Heart right ventricle (tissue), 16 donors: ENCODE data around the gene TMEM86A. TPM values are rescaled to one million over a fixed set of nuclear protein-coding genes. Genes with fewer than 3 reads are reported as not detected.

Experiments
- ATAC-seq, 8 donors: fragments of 200-7000 bp; cut with Tn5 transposase; one replicate each; pipeline ENCODE4 v1.9.1; 2020; ENCODE audit warnings: mild to moderate bottlenecking in 8 of 8, moderate library complexity in 8 of 8, moderate number of reproducible peaks in 1 of 8
- DNase-seq, 2 donors: peaks; one replicate each; pipeline ENCODE4 v3.0.0-alpha.2; 2020
- H3K27ac ChIP-seq, 10 donors: fragments of 200-600 bp; sonication (generic) in 2 of 10; one replicate each; pipeline versions ENCODE4 v1.5.0 to v1.8.0; 2020 to 2022; ENCODE audit warnings: mild to moderate bottlenecking in 3 of 10
- H3K27me3 ChIP-seq, 7 donors: fragments of 200-600 bp; one replicate each; pipeline ENCODE4 v1.8.0; 2021 to 2022; ENCODE audit warnings: mild to moderate bottlenecking in 2 of 7
- H3K36me3 ChIP-seq, 9 donors: fragments of 200-600 bp; sonication (generic) in 1 of 9; one replicate each; pipeline versions ENCODE4 v1.5.0 to v1.8.0; 2020 to 2022; ENCODE audit warnings: mild to moderate bottlenecking in 2 of 9
- H3K4me1 ChIP-seq, 9 donors: fragments of 200-600 bp; sonication (generic) in 1 of 9; one replicate each; pipeline versions ENCODE4 v1.5.0 to v1.8.0; 2020 to 2022; ENCODE audit warnings: mild to moderate bottlenecking in 4 of 9
- H3K4me3 ChIP-seq, 10 donors: fragments of 200-600 bp; sonication (generic) in 2 of 10; one replicate each; pipeline versions ENCODE4 v1.5.0 to v1.8.0; 2020 to 2022; ENCODE audit warnings: mild to moderate bottlenecking in 7 of 10, moderate library complexity in 2 of 10
- H3K9me3 ChIP-seq, 11 donors: fragments of 200-600 bp in 10 of 11; sonication (generic) in 2 of 11; one replicate each; pipeline versions ENCODE4 v1.5.0 to v1.8.0; 2013 to 2022; ENCODE audit warnings: mild to moderate bottlenecking in 2 of 11, control low read depth in 1 of 11, moderate library complexity in 1 of 11
- WGBS, 2 donors: extraction: QIAGEN DNeasy Blood & Tissue Kit; methylation state at CpG; one replicate each; pipeline ENCODE4 v1.1.7; 2013; ENCODE audit warnings: inconsistent platforms in 1 of 2; 5-methylcytosine and 5-hydroxymethylcytosine counted together
- intact Hi-C, 10 donors: fragments of 100-400 bp; cut with DNase I; formaldehyde crosslinking; loops; one replicate each; pipeline versions ENCODE4 v1.11.1 to v1.14.2; 2022
- polyA plus RNA-seq, 2 donors: library from polyadenylated mRNA; stranded (reverse); fragments of 200-250 nt; gene quantifications; one replicate each; pipeline ENCODE4 v1.2.3, GENCODE V29; 2013
- total RNA-seq, 10 donors: library from RNA; stranded (reverse); fragmentation: NEBNext Ultra II Directional in 3 of 10; extraction: Animal tissue kit (Norgen Biotek cat#: 25700) in 3 of 10; gene quantifications; one replicate each; pipeline versions ENCODE4 v1.2.1 to v1.2.4, GENCODE V29; 2021 to 2023
- TF ChIP-seq, protein P1 (sequence below), 9 donors: fragments of 200-600 bp; sonication (generic) in 2 of 9; IDR thresholded peaks; one replicate each; pipeline versions ENCODE4 v1.5.0 to v1.8.0; 2021 to 2022; ENCODE audit warnings: antibody characterized with exemption in 9 of 9, mild to moderate bottlenecking in 5 of 9, moderate library complexity in 1 of 9
- donor health status: Arrhythmogenic right ventricular cardiomyopathy.
- donor health status: ischemic (EF 13 %, LVEDD 7.1; RV severe dilation, severe dysfunction).
- donor health status: healthy with polysubstance abuse.
- donor health status: DM: no; HTN: yes; CAD: no.
- donor health status: DM: no; HTN: no; CAD: no.
- donor health status: ischemic (EF 25% LVEDD 6.9; RV normal size, moderate dysfunction).
- donor health status: ischemic (EF 25% LVEDD 5.7; RV mildly dilated, moderate dysfunction).
- donor health status: healthy.
- donor health status: DM: yes; HTN: yes; CAD: no.
- donor health status: Ischemic cardiomyopathy.
- donor health status: ischemic (EF 35%, LVEDD 5.7; RV mildly dilated, moderate dysfunction).
- donor health status: nonischemic (EF 11% LVEDD 7.7; RV severe dilation, severe dysfunction).
- donor health status: DM: yes; HTN: yes; CAD: no.
- donor health status: PGD.
- donor health status: ischemic (EF 29% LVEDD 5.4; RV normal size, mild dysfunction).
- donor health status: nonischemic (EF 23%, LVEDD 6.1; RV moderate dilation, normal function).

The TMEM86A gene
- total and polyA plus RNA-seq, 12 donors, result 2.0 to 9.3 (median 5.0) TPM

- TF ChIP-seq, protein P1, sequence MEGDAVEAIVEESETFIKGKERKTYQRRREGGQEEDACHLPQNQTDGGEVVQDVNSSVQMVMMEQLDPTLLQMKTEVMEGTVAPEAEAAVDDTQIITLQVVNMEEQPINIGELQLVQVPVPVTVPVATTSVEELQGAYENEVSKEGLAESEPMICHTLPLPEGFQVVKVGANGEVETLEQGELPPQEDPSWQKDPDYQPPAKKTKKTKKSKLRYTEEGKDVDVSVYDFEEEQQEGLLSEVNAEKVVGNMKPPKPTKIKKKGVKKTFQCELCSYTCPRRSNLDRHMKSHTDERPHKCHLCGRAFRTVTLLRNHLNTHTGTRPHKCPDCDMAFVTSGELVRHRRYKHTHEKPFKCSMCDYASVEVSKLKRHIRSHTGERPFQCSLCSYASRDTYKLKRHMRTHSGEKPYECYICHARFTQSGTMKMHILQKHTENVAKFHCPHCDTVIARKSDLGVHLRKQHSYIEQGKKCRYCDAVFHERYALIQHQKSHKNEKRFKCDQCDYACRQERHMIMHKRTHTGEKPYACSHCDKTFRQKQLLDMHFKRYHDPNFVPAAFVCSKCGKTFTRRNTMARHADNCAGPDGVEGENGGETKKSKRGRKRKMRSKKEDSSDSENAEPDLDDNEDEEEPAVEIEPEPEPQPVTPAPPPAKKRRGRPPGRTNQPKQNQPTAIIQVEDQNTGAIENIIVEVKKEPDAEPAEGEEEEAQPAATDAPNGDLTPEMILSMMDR (IDR thresholded peaks at IDR 0.05), result peak; percentile 94 to 98 (median 95)
- H3K27ac ChIP-seq, result no peak overlapping the region
- peaks cover 0 to 8% (median 0%) of the 10 kb centered on the region in 9 donors for H3K4me1 ChIP-seq
- no peaks in the 10 kb centered on the region for H3K9me3 ChIP-seq
- intact Hi-C loops, result loop anchor here in 7 of 10 donors (5.0 to 10.0 kb wide), 6 partner anchors 145 to 617 kb away; partner anchors contain the start of gene UEVLD (in 2 of the 7)
- H3K36me3 ChIP-seq, result peaks cover 0 to 4% (median 0%) of the 10 kb centered on the region in 9 donors
- ATAC-seq (peak in 6 of 8 donors; percentile 45 to 67 (median 56)), DNase-seq (peak; percentile 23 to 48)
- peaks cover 0 to 9% (median 0%) of the 10 kb centered on the region in 7 donors for H3K27me3 ChIP-seq
- H3K4me3 ChIP-seq, result no peak overlapping the region
- WGBS, 2 donors, result 72 to 74% methylated on average over 11 of the region's 11 CpGs
Observed at GRCh38 chr11:18731949-18732821, 33.6 kb downstream of the TMEM86A start.

GRCh38 chr11:18733202-18733601 is 34.6 kb downstream of the TMEM86A start:
- TF ChIP-seq, protein P1 (IDR thresholded peaks at IDR 0.05), result no peak
- Histone ChIP-seq H3K36me3 (peaks cover 0 to 4% (median 0%) of the 10 kb centered on the region in 9 donors), H3K27me3 (peaks cover 0 to 9% (median 0%) of the 10 kb centered on the region in 7 donors), H3K4me1 (peaks cover 0 to 4% (median 0%) of the 10 kb centered on the region in 9 donors), H3K9me3 (no peaks in the 10 kb centered on the region), H3K27ac (no peak overlapping the region), H3K4me3 (no peak overlapping the region)
- intact Hi-C loops, result loop anchor here in 7 of 10 donors (5.0 to 10.0 kb wide), 6 partner anchors 146 to 618 kb away; partner anchors contain the start of gene UEVLD (in 2 of the 7)
- WGBS, 2 donors, result 89 to 90% methylated on average over 16 of the region's 16 CpGs
- DNase-seq (no peak), ATAC-seq (no peak)

DNA sequence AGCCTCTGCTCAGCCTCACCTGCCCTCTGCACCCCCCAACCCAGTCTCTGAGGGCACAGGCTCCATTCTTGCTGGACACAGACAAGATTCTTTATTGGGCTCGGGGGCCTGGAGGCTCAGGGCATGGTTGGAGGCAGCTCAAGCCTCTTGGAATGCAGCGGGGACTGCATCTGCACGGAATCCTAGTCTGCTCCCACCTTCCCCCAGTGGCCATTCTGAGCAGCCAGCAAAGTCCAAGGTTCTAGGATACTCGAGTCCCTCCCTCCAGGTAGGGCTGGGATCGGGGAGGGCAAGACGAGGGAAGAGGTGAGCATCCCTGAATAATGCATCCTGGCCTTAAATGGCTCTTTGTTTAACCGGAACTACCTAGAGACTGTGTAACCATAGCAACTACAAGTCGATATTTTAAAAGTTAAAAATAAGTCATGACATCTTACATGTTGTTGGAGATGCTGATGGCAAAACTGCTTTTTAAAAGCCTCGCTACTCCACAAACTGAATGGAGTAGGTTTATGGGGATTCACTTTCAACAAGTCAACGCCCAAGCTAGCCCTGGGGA is 38.1 kb downstream of the TMEM86A start:
- Histone ChIP-seq H3K4me3 (no peak overlapping the region), H3K27me3 (peaks cover 0 to 9% (median 0%) of the 10 kb centered on the region in 7 donors), H3K9me3 (no peaks in the 10 kb centered on the region), H3K27ac (no peak overlapping the region), H3K36me3 (peaks cover 0 to 7% (median 0%) of the 10 kb centered on the region in 9 donors), H3K4me1 (peaks cover 0 to 3% (median 0%) of the 10 kb centered on the region in 9 donors)
- DNase-seq (no peak), ATAC-seq (no peak)
- TF ChIP-seq, protein P1 (IDR thresholded peaks at IDR 0.05), result no peak
- intact Hi-C loops, result loop anchor here in 5 of 10 donors (10.0 kb wide), 4 partner anchors 192 to 622 kb away; no protein-coding TSS in a partner anchor
- 57 to 62% methylated on average over 10 of the region's 10 CpGs for WGBS, 2 donors

DNA sequence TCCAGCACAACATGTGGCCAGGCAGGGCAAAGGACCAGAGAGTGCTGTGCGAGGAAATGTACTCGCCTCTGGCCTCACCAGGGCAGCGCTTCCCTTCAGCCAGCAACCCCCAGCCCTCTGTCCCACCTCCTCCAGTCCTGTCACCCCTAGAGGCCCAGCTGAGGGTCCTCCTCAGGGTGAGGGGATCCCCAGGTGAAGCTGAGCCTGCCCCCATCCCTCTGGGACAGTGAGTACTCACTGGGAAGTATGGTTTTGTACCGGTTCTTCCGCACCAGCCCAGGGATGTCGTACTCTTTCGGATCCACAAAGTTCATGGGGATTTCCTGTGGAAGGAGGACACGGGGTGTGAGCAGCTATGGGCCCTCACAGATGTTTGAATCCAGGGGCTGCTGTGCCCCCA is 39.1 kb downstream of the TMEM86A start:
- no peak overlapping the region for H3K27ac ChIP-seq
- H3K9me3 ChIP-seq, result no peaks in the 10 kb centered on the region
- TF ChIP-seq, protein P1 (IDR thresholded peaks at IDR 0.05), result no peak
- peaks cover 0 to 9% (median 0%) of the 10 kb centered on the region in 7 donors for H3K27me3 ChIP-seq
- H3K4me1 ChIP-seq, result no peaks in the 10 kb centered on the region
- intact Hi-C loops, result loop anchor here in 5 of 10 donors (10.0 kb wide), 4 partner anchors 193 to 623 kb away; no protein-coding TSS in a partner anchor
- H3K4me3 ChIP-seq, result no peak overlapping the region
- 85 to 92% methylated on average over 8 of the region's 8 CpGs for WGBS, 2 donors
- no peak for ATAC-seq
- H3K36me3 ChIP-seq, result peaks cover 0 to 7% (median 0%) of the 10 kb centered on the region in 9 donors
- DNase-seq, result no peak
